GM21576 (cell line): ENCODE results near the gene USF2.
"Not testable (repeated sequence)": the region's sequence is repeated elsewhere in the genome, so short reads cannot be mapped to it uniquely, and the experiment has no call there.

Experiments
- ATAC-seq: cut with Tn5 transposase; IDR thresholded peaks from one replicate; pipeline ENCODE4 v1.9.1; 2021; ENCODE audit warnings: mild to moderate bottlenecking, moderate library complexity; ENCODE audit not compliant: unreplicated experiment

Gene USF2

GRCh38 chr19:35268536-35269437 lies at the start of gene USF2:
TSS of gene USF2 (plus strand) at chr19:35268962. CDS start at chr19:35269102, 140 bp downstream.
- ATAC-seq, result peak; percentile 9

GRCh38 chr19:35219008-35219407 lies 49.8 kb upstream of the USF2 start:
- ATAC-seq, result no peak

- no peak for ATAC-seq
Measured at GRCh38 chr19:35220315-35220921, 48.3 kb upstream of the USF2 start.

- ATAC-seq, result not testable (repeated sequence)
Measured at GRCh38 chr19:35220973-35221590, 47.7 kb upstream of the USF2 start.

GRCh38 chr19:35222373-35223015 lies 46.3 kb upstream of the USF2 start:
- no peak for ATAC-seq

GRCh38 chr19:35223084-35223790 lies 45.5 kb upstream of the USF2 start:
- ATAC-seq, result no peak

- no peak for ATAC-seq
Measured at GRCh38 chr19:35223862-35224505, 44.8 kb upstream of the USF2 start.

DNA sequence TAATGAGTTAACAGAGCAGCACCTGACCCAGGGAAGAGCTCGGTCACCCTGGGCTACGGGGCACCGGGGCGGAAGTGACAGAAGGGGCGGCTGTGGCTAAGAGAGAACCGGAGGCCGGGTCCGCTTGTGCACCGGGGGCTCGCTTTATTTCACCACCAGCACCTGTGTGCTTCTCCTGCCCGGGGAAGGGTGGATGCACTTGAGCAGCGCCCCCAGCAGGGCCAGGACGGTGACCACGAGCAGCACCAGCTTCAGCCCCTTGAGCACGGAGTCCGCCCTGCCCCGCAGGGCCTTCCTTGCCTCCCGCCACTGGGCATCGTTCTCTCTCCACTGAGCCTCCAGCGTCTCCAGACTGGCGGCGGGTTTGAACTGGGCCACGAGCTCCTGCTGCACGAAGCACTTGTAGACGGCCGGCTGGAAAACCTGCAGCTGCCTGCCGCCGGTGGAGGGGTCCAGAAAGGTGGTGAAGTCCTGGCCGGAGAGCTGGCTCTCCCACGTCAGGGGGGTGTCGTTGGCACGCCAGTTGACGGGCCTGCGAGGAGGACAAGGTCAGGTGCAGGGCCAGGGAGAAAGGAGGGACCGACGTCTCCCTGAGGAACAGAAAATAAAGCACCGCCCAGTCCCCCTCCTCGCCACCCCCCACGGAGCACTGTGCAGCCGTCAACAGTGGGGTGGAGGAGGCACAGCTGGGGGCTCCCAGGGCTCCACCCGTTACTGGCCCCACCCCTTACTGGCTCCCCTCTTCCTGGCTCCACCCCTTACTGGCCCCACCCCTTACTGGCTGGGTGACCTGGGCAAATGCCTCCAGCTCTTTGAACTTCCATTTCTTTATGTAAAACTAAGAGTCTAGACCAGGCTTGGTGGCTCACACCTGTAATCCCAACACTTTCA lies 43.8 kb upstream of the USF2 start:
- ATAC-seq, result no peak

GRCh38 chr19:35225951-35226350 lies 42.8 kb upstream of the USF2 start:
- ATAC-seq, result no peak

DNA sequence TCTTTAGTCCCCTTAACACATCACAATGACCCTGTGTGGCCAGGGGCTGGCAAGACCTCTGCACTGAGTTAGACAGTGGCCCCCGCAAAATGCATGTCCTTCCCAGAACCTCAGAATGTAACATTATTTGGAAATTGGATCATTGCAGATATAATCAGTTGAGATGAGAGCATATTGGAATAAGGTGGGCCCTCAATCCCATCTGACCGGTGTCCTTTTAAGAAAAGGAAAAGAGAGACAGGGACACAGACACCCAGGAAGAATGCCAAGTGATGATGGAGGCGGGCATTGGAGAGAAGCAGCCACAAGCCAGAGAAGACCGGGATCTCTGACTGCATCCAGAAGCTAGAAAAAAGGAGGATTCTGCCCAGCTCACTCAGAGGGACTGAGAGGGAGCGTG lies 42.0 kb upstream of the USF2 start:
- ATAC-seq, result no peak

DNA sequence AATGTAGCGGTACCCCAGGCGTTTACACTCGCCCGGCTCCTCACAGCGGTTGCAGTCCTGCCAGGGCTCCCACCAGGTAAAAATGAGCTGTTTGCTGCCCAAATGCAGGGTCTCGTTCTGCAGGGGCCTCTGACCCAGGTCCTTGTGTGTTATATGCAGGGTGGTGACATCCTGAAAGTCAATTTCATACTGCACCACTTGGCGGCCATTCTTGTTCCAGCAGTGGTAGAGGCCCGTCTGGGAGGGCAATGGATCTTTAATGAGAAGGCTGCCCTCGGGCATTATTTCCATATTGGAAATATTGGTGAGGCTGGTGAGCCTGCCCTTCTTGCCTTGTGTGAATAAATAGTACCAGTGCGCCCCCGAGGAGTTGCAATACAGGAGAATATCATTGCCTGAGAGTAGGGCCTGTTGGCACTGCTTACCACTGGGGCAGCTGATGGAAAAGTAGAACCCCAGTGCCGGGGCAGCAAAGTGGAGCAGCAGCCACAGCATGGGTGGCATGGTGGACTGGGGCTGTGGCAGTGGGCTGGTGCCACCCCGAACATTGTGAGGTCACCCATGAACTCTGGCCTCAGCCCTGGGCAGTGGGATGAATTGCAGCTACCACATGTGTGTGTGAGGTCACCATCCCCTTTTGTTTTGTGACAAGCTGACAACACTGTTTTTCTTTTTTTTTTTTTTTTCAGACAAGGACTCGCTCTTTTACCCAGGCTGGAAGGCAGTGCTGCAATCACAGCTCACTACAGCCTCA lies 40.4 kb upstream of the USF2 start, which contains the start of gene FAM187B:
FAM187B (minus strand) TSS at position 563 of the 754 bp plus-strand sequence; CDS start at position 504, 59 bp downstream.
- ATAC-seq, result no peak

GRCh38 chr19:35229601-35230000 lies 39.2 kb upstream of the USF2 start:
- no peak for ATAC-seq

DNA sequence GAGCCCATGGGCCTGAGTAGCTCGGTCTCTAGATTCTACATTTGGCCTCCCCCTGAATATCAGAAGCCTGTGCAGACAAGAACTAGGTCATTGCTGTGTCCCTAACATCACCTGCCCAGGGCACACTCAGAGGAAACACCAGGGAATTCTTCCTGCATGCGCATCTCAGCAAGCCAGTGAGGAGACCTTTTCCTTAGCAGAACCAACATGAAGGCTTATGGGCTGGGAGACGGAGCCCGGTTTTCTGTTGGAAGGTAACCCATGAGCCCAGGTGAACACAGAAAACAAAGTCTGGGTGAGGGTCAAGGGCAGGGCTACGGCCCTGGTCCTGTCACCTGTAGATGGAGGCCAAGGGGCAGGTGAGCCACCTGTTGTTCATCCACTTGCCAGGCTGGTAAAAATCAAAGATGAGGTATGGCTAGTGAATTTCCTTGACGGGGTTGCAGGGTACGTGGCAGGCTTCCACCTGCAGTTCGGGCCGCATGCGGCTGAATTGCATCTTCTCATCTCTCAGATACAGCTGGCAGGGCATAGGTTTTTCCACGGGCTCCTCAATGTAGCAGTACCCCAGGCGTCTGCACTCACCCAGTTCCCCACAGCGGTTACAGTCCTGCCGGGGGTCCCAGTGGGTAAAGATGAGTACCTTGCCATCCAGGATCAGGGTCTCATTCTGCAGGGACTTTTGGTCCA lies 36.7 kb upstream of the USF2 start:
- no peak for ATAC-seq

- ATAC-seq, result no peak
Measured at GRCh38 chr19:35232912-35233311, 35.9 kb upstream of the USF2 start.

GRCh38 chr19:35236638-35237400 lies 31.9 kb upstream of the USF2 start:
- no peak for ATAC-seq

DNA sequence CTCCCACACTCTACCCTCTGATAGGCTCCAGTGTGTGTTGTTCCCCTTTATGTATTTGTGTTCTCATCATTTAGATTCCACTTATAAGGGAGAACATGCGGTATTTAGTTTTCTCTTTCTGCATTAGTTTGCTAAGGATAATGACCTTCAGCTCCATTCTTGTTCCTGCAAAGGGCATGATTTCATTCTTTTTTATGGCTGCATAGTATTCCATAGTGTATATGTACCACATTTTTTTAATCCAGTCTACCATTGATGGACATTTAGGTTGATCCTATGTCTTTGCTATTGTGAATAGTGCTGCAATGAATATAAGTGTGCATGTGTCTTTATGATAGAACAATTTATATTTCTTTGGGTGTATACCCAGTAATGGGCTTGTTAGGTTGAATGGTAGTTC lies 29.2 kb upstream of the USF2 start:
- ATAC-seq, result not testable (repeated sequence)

DNA sequence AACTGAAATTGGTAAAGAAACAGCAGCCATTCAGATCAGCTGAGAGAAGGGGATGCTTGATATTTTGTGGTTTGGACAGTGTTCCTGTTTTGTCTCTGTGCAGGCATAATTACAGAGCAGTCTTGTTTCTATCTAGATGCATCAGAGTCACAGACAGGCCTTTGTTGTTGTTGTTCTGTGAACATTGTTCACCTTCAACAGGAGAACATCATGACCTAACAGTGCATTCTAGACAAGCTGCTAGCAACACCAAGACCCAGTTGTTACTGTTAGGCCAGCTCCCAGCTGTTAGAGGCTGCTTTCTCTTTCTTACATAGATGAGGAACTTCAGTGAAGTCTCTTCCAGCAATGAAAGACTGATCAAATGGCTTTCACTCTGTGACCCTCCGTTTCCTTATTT lies 28.4 kb upstream of the USF2 start:
- ATAC-seq, result no peak
